Dermis microvascular lymphatic vessel endothelial cell (primary cell): Measurements from ENCODE around the gene D2HGDH. TPM values are rescaled to one million over a fixed set of nuclear protein-coding genes. Genes with fewer than 3 reads are reported as not detected.
"Not testable (repeated sequence)": the region's sequence is repeated elsewhere in the genome, so short reads cannot be mapped to it uniquely, and the experiment has no call there.

Experiments
- DNase-seq, 2 donors: peaks; one replicate each; pipeline versions ENCODE4 v3.0.0 to v3.0.0-alpha.2; 2010; ENCODE audit warnings: low read depth in 2 of 2
- total RNA-seq: library from RNA; depleted of rRNA; stranded (reverse); fragments of >200 nt; gene quantifications from 2 replicates; pipeline ENCODE4 v1.2.1, GENCODE V29; 2014

D2HGDH gene
- total RNA-seq, 1 donor from 2014 or later = 10.9 TPM

GRCh38 chr2:241724975-241725870 is 9.2 kb upstream of the D2HGDH start:
- no peak for DNase-seq

DNA sequence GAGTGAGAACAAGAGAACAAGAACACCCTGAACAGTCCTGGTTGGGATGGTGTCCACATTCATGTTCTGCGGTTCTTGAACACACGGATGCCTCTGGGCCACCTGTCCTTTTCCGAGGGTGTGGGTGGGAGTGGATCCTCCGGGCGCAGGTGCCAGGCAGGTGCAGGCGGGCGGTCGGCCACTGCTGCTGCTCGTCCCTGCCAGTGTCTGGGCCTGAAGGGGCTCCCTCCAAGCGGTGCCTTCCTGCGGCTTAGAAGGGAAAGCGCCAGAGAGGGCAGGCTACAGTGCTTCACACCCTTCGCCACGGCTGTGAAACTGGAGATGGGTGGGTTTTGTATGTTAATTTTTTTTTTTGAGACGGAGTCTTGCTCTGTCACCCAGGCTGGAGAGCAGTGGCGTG is 8.0 kb upstream of the D2HGDH start:
- DNase-seq = no peak

- no peak for DNase-seq
Measured at GRCh38 chr2:241728000-241728399, 6.4 kb upstream of the D2HGDH start.

DNA sequence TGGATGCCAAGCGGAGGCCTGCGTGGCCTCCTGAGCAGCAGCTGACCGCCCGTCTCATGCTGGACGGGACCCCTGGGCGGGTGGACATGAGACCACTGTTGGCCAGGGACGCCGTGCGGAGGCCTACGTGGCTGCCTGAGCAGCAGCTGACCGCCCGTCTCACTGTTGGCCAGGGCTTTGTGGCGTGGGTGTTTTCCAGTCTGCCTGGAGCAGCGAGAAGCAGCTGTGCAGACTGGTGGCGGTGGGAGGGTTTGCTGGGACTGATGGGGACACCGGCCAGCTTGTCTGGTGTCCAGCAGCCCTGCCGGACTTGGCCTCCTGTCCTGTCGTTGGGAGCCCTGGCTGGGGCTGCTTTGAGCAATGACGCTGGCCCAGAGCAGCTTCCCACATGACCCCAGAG is 5.8 kb upstream of the D2HGDH start:
- DNase-seq = no peak

DNA sequence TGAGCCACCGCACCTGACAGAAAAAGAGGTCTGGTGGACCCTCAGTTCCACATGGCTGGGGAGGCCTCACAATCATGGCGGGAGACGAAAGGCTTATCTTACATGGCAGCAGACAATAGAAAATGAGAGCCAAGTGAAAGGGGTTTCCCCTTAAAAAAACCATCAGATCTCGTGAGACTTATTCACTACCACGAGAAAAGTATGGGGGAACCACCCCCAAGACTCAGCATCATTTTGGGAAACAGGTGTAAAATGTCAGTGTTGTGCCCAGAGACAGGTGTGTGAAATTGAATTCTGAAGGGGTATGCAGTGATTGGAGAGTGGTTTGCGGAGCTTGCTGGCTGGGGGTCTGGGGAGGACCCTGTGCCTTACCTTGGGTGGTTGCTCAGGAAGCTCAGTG is 4.6 kb upstream of the D2HGDH start:
- DNase-seq = no peak

DNA sequence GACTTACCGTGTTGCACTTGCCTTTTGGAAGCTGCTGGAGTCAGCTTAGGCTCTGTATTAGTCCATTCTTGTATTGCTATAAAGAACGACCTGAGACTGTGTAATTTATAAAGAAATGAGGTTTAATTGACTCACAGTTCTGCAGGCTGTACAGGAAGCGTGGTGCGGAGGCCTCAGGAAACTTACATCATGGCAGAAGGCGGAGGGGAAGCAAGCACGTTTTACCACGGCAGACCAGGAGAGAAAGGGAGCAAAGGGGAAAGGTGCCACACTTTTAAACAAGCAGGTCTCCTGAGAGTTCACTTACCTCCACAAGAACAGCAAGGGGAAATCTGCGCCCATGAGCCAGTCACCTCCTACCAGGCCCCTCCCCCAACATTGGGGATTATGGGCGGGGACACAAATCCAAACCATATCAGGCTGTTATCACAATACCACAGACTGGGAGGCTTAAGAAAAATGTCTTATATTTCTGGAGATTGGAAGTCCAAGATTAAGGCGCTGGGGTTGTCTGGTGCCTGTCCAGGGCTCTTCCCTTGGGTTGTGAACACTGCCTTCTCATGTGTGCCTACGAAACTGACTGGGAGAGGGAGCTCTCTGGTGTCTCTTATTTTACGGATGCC is 3.6 kb upstream of the D2HGDH start:
- peak in 1 of 2 donors; percentile 64 for DNase-seq

GRCh38 chr2:241732513-241733186 is 1.8 kb upstream of the D2HGDH start:
- peak in 1 of 2 donors; percentile 50 for DNase-seq

- no peak for DNase-seq
Measured at GRCh38 chr2:241733391-241734207, 831 bp upstream of the D2HGDH start.

DNA sequence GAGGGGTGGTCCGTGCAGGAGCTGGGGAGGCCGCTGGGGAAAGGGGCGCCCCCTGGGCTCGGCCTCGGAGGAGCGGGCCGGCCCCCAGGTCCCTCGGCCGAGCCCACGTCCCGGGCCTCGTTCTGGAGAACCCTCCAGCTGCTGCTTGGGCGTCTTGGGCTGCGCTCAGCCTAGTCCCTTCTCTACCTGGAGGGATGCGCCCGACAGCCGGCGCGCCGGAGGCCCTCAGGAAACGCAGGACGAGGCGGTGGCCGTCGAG is 293 bp upstream of the D2HGDH start:
- DNase-seq = no peak

- DNase-seq = no peak
Measured at GRCh38 chr2:241736111-241736510, 1.7 kb downstream of the D2HGDH start.

DNA sequence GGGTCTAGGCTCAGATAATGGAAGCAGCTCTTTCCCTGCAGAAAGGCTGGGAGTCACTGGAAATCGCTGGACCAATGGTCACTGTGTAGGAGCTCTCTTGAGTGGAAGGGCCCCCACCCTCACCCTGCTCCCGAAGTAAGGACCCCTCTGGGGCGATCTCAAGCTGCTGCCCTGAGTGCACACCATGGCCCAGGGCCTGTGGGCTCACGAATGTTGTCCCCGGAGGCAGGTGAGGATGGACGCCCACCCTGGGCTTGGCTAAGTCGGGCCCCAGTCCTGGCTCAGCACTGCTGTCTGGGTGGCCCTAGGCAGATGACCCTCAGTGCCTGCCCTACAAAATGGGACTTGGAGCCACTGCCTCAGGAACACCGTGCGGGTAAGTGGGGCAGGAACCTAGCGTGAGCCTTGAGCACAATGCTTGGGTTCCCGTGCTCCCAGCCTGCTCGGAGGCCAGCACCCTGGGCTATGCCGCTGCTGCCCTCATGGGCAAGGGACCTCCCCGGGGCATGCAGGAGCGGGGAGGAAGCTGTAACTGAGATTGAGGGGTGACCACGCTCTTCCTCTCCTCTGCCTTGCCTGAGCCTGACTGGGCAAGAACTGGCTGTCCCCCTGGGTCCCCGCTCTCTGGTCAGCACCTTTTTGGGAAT is 3.7 kb downstream of the D2HGDH start:
- no peak for DNase-seq

DNA sequence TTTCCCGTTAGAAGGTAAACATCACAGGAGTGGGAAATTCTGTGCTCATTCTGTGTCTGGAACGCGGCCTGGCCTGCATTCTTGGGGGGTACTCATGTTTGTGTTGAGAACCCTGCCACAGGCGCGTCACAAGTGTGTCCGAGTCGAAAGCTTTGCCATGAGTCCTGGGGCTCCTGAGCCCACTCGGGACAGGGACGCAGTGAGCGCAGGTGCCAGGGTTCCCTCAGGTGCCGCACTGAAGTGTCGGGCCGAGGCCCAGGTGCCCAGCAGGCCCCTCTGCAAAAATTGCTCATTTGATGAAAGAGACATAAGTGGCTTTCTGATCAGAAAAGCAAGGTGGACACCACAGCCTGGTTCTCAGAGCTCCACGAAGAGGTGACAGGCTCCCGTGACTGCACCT is 4.7 kb downstream of the D2HGDH start:
- no peak for DNase-seq

DNA sequence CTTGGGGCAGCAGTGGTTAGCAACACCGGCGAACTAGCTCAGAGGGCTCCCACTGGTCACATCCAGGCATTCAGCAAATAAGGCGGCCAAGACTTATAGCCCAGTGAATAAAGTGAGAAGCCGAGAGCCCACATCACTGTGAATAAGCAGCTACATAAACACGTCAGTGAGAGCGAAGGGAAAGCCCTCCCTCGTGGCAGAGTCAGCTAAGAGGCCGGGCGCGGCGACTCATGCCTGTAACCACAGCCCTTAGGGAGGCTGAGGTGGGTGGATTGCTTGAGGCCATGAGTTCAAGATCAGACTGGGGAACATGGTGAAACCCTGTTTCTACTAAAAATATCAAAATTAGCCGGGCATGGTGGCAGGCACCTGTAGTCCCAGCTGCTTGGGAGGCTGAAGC is 5.2 kb downstream of the D2HGDH start:
- no peak for DNase-seq

DNA sequence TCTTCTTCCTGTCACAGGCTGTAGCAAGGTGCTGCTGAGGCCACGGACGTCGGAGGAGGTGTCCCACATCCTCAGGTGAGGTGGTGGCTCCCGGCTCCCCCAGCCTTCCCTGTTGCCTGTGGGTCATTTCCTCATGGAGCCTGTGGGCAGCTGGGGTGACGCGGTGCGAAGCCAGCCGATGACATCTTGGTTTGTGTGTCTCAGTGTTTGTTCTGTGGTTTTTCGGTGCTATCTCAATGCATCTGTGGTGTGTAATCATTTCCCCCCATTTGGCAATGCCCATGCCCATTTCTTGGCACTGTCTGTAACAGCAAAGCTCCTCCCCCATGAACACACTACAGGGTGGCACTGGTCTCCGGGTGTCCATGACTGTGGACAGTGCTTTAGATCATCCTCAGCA is 6.6 kb downstream of the D2HGDH start:
- DNase-seq = no peak

DNA sequence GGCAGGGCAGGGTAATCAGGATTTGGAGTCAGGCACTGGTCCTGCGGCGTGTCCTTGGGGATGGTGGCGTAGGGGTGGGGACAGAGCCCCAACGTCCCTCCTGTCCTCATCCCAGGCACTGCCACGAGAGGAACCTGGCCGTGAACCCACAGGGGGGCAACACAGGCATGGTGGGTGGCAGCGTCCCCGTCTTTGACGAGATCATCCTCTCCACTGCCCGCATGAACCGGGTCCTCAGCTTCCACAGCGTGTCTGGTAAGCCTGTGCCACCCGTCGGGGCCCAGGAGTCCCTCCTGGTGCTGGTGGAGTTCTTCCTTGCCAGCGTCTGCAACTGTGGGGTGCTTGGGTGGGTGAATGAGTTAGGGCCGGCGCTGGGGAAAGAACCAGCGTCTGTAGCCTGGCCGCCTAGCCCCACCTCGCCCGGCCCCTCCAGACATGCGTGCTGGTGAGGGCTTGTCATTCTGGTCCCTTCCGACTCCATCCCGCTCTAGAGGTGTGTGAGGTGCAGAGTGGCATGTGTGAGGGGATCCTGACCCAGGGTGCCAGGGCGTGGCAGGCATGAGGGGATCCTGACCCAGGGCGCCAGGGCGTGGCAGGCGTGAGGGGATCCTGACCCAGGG is 8.0 kb downstream of the D2HGDH start:
- no peak for DNase-seq

DNA sequence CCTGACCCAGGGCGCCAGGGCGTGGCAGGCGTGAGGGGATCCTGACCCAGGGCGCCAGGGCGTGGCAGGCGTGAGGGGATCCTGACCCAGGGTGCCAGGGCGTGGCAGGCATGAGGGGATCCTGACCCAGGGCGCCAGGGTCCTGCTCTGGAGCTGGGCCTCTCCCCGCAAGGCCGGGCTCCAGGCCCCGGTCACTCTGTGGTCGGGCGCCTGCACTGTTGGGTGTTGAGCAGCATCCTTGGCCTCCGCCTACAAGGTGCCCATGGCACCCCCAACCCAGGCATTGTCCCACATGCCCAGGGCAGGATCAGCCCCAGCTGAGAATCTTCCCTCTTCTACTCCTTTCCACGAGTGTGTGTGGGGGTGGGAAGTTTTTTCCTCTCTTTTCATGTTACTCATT is 8.6 kb downstream of the D2HGDH start:
- DNase-seq = not testable (repeated sequence)

- no peak for DNase-seq
Measured at GRCh38 chr2:241743620-241744019, 9.2 kb downstream of the D2HGDH start.

GRCh38 chr2:241744028-241744754 is 9.8 kb downstream of the D2HGDH start:
- no peak for DNase-seq

DNA sequence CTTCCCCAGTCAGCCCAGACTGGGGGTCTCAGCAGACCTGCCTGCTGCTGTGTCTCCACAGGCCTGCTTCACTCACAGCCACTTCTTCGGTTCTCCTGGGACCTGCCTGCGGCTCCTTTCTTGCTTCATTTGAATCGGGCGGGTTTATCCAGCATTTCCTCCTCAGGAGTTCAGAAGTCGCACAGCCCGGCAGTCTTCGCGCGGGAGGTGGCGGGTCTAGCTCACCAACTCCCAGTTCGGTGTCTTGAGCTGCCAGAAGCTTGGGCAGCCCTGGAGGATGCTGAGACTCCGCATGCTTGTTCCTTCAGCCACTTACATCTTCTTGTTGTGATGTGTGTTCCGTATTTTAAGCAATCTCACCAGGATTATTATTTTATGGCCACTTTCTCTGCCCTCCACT is 10.8 kb downstream of the D2HGDH start:
- DNase-seq = no peak

GRCh38 chr2:241746084-241746483 is 11.7 kb downstream of the D2HGDH start:
- no peak for DNase-seq
